DND-41 (cell line): ENCODE measurements around the gene FBXO46.

Experiments used
- EZH2 ChIP-seq: IDR thresholded peaks from 3 replicates; pipeline ENCODE4 v1.6.1; 2012; ENCODE audit warnings: borderline replicate concordance, low read depth, mild to moderate bottlenecking, moderate library complexity, low read length, inconsistent platforms; ENCODE audit not compliant: severe bottlenecking
- TF ChIP-seq, protein P1 (sequence below): IDR thresholded peaks from 2 replicates; pipeline ENCODE4 v1.5.1; 2012; ENCODE audit warnings: borderline replicate concordance, low read length, moderate library complexity, mild to moderate bottlenecking; ENCODE audit not compliant: poor library complexity, severe bottlenecking; ENCODE audit errors: extremely low read depth

DNA sequence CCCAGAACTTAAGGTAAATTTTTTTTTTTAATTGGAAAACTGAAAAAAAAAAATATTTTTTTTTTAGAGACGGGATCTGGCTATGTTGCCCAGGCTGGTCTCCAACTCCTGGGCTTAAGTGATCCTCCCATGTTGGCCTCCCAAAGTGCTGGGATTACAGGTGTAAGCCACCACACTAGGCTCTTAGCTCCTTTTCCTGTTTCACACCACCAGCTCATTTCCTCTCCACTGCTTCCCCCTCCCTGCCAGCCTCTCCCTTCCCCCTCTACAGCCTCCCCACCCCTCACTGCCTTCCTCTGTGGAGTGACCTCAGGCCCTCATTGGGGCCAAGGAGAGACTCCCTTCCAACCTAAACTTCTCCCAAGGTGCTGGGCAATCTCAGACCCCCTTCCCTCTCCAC, 66.9 kb downstream of the FBXO46 start:
- TF ChIP-seq, protein P1, sequence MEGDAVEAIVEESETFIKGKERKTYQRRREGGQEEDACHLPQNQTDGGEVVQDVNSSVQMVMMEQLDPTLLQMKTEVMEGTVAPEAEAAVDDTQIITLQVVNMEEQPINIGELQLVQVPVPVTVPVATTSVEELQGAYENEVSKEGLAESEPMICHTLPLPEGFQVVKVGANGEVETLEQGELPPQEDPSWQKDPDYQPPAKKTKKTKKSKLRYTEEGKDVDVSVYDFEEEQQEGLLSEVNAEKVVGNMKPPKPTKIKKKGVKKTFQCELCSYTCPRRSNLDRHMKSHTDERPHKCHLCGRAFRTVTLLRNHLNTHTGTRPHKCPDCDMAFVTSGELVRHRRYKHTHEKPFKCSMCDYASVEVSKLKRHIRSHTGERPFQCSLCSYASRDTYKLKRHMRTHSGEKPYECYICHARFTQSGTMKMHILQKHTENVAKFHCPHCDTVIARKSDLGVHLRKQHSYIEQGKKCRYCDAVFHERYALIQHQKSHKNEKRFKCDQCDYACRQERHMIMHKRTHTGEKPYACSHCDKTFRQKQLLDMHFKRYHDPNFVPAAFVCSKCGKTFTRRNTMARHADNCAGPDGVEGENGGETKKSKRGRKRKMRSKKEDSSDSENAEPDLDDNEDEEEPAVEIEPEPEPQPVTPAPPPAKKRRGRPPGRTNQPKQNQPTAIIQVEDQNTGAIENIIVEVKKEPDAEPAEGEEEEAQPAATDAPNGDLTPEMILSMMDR: no peak
- TF ChIP-seq EZH2: no peak
